GM12801 (cell line): ENCODE measurements around the gene PDE7B.

Experiments used
- CTCF ChIP-seq: IDR thresholded peaks from one replicate; pipeline ENCODE4 v1.5.1; 2011; ENCODE audit warnings: control low read depth; ENCODE audit not compliant: insufficient read length; ENCODE audit errors: extremely low read depth

The PDE7B gene

GRCh38 chr6:135876058-135876457 lies 24.6 kb downstream of the PDE7B start:
- TF ChIP-seq CTCF, result no peak

GRCh38 chr6:135877666-135878065 lies 26.2 kb downstream of the PDE7B start:
- TF ChIP-seq CTCF, result no peak

- TF ChIP-seq CTCF, result no peak
Observed at GRCh38 chr6:135880066-135880972, 28.8 kb downstream of the PDE7B start.

- no peak for TF ChIP-seq CTCF
Observed at GRCh38 chr6:135883045-135883444, 31.5 kb downstream of the PDE7B start.

- no peak for TF ChIP-seq CTCF
Observed at GRCh38 chr6:135883536-135883935, 32.0 kb downstream of the PDE7B start.

GRCh38 chr6:135884136-135884535 lies 32.6 kb downstream of the PDE7B start:
- no peak for TF ChIP-seq CTCF

- no peak for TF ChIP-seq CTCF
Observed at GRCh38 chr6:135887069-135887468, 35.6 kb downstream of the PDE7B start.
